Epidermal melanocyte (primary cell): ENCODE measurements around the gene NUDT22.
"Not testable (repeated sequence)": the region's sequence is repeated elsewhere in the genome, so short reads cannot be mapped to it uniquely, and the experiment has no call there.

Source experiments
- DNase-seq: peaks from one replicate; pipeline ENCODE4 v3.0.0; 2011; ENCODE audit warnings: low spot score; ENCODE audit not compliant: insufficient read length

NUDT22 gene

DNA sequence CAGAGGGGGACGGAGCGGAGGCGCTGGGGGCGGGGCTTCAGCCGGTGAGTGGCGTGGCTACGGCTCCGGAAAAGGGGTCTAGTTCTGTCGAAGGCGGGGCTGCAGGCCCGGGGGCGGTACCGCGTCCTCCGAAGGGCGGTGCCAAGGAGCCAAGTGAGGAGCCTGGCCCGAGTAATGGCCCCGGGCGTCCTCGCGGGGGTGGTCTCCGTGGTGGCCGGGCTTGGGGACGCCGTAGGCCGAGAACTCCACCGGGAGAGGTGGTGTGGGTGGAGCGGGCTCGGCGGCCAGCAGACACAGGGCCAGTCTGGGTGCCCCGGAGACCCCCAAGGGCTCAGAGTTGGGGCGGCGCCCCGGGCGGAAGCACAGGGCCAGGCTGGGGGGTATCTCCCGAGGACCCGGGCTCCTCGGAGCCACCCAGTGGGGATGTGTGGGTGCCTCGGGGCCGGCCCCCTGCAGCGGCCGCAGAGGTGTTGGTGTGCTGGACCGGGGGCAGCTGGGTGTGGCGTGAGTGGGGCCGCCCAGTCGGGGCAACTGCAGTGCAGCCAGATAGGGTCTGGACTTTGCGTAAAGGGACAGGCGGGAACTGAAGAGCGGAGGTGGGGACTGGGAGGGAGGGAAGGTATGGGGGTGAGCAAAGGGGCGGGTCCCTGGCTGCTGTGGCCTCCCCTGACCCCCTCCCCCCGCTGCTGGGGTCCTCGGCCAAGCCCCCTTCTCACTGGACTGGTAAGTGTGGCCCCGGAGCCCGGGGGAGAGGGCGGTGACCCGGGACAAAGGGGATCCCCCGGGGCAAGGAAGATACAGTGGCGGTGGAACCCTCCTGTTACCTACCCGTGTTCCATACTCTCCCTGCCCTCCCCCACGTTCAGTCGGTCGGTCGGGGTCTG, 15.7 kb downstream of the NUDT22 start:
- DNase-seq = no peak

DNA sequence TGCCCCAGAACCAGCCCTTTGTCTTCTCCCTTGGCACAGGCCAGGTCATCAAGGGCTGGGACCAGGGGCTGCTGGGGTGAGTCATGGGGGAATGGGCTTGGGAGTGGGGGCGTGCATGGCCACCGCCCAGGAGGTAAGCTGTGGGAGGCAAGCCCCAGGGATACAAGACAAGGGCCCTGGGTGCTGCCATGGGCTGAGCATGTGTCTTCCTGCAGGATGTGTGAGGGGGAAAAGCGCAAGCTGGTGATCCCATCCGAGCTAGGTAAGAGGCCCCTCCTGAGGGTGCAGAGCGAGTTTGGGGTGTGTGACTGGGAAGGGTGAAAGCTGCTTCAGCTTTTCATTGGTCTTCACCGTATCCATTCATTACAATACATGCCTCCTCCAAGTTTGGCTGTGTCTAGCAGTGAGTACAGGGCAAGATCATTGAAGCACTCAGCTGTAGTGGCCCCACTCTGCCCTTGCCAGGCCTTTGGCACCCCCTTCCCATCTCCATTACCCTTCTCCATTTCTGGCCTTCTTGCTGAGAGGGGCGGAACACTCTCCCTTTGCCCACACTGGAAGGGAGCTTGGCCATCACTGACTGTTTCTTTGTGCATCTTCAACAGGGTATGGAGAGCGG, 17.3 kb downstream of the NUDT22 start:
- DNase-seq = no peak

DNA sequence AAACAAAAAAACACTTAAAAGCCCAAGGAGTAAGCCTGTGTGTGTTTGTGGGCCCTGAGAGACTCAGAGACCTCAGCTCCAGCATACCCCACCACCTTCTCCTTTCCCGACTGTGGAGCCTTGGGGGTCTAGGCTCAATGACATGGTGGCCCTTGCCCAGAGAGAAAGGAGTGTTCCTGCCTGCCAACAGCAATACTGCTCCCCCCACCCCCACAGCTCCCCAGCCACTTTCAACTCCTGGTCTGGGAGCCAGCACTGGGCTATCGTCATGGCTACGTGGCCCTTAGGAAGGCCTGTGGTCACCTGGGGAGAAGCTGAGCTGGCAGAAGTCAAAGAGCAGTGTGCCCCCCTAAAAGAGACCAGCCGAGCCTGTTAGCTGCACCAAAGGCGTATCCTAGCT, 18.0 kb downstream of the NUDT22 start:
- DNase-seq = no peak

GRCh38 chr11:64244966-64245365, 18.9 kb downstream of the NUDT22 start:
- no peak for DNase-seq

GRCh38 chr11:64245401-64245796, 19.3 kb downstream of the NUDT22 start:
- DNase-seq = no peak

GRCh38 chr11:64245797-64246620, 19.9 kb downstream of the NUDT22 start:
- DNase-seq = no peak

DNA sequence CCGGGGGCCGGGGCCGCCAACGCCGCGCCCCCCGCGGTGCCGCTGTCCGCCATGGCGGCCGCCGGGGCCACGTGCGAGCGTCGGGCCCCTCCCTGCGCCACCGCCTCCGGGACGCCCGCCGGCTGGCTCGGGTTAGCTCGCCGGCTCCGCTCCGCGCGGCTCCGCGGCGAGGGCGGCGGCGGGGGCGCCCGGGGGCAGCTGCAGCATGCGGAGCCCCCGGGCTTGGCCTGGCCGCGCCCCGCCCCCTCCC, 20.5 kb downstream of the NUDT22 start:
- DNase-seq = not testable (repeated sequence)

DNA sequence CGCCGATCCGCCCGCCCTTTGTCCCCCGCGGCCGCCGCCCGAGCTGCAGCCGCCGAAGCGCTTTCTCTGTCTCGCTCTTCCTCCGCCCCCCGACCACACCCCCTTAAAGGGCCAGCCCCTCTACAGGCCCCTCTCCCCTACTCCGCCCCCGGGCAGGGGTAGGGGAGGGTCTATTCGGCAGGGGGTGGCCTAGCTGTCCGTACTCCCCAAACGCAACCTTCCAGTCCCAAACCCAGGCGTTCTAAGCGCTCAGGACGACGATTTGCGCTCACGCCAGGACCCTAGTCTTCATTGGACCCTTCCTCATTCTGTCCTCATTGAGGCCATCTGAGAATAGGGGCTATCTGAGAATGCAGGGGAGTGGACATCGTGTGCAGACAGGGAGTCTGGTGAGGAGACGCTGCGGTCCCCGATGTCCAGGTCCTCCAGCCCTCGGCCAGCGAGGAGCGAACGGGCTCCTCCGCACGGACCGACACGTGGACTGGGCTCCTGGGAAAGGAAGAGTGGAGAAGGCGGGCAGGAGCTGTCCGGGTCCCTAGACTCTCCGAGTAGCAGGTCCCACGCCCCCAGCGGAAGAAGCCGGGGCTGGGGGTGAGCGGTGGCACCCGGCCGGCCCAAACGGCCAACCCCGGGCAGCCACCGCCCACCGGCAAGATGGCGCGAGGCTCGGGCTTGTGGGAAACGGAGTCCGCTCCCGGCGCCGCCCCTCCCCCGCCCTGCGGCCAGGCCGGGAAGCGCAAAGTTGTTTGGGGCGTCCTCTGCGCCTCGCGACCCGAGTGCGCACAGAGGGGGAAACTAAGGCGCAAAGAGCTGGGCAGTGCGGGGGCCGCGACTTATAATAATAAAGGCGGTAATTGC, 21.0 kb downstream of the NUDT22 start, which contains the start of gene PPP1R14B:
Gene PPP1R14B, minus strand, starts transcription at position 73 of the 858 bp plus-strand sequence. CDS start 270 bp downstream, outside the sequence.
- peak; percentile 92 for DNase-seq

DNA sequence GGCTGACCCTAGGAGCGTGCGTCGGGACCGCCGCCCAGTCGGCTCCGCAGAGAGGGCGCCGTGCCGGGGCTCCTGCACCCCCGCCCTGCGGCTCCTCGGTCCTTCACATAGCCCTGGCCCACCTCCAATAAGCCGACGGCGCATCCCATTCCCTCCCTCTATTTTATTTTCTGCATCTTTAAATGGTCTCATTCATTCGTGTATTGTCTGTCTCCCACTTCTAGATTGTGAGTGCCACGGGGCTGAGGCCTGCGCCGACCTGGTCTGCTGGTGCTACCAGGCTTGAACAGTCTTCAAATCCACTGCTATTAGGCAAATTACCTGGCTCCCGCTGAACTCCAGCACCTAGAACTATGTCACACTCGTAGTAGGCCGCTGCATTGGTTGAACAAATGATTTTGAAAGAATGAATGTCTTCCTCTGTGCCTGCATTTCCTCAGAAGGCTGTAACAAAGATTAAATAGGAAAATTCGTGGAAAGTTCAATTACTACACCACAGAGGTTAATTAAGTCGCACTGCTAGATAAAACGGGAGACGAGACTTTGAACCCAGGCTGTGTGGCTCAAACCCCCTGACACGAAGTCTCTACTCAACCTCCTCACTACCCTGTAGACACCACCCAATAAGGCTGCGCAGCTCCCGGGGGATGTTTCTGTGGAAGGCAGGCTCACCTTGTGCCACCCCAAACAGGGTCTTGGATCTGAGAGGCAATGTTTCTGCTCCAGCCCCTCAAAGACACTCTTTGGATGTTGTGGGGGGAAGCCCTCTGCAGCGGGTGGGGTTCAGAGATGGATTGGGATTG, 21.9 kb downstream of the NUDT22 start:
- DNase-seq = peak; percentile 55

DNA sequence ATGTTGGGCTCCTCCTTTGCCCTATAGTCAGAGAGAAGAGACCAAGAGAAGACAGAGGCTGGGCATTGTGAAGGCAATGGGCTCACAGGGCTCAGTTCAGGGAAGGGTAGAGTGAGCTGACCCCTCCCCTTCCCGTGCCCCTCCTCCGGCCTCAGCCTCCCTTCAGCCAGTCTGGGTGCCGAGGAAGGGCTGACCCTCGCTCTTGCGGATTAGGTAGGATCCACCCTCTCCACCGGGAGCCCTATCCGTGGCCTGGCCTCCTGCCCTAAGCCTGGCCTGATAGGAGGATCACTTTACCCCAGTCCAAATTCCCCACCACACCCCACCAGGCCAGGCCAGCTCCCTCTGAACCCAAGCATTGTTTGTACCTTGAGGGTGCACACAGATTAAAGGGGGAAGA, 22.5 kb downstream of the NUDT22 start:
- DNase-seq = no peak

DNA sequence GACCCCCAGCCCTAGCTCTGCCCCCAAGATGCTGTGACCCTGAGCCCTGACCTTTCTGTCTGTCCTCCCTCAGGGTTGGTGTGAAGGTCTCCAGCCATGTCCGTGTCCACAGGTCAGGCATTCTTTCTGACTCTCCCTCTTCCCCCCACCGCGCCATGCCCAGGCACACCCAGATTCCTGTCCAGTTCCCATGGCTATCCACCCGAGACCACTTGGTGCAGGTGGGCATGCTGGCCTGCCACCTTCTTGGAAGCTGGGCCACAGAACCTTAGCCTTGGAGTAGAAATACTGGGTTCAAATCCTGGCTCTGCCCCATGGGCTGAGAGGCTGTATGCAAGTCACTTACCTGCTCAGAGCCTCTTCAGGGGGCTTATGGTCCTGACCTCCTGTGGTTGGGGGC, 23.0 kb downstream of the NUDT22 start:
- DNase-seq = no peak

- DNase-seq = no peak
Observed at GRCh38 chr11:64249563-64250414, 23.7 kb downstream of the NUDT22 start.

- no peak for DNase-seq
Observed at GRCh38 chr11:64250415-64251015, 24.4 kb downstream of the NUDT22 start.

- DNase-seq = peak; percentile 82
Observed at GRCh38 chr11:64251016-64251752, 25.1 kb downstream of the NUDT22 start, which contains the start of gene PLCB3. Gene PLCB3, plus strand, starts transcription at chr11:64251530. Its CDS starts 120 bp downstream, at chr11:64251650.

DNA sequence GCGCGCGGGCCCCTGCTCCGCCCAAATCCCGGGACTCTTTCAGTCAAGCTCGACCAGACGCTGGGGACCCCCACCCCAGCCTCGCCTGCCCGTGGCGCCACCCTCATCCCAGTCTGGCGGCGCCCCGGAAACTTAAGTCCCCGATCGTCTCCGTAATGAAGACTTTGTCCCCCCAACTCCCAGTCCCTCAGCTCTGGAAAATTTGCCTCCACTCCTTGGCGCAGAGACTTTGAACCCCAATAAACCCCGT, 25.6 kb downstream of the NUDT22 start:
- DNase-seq = no peak

- peak; percentile 76 for DNase-seq
Observed at GRCh38 chr11:64252003-64252872, 26.2 kb downstream of the NUDT22 start.

- no peak for DNase-seq
Observed at GRCh38 chr11:64253043-64253442, 27.0 kb downstream of the NUDT22 start.

GRCh38 chr11:64253481-64253880, 27.4 kb downstream of the NUDT22 start:
- DNase-seq = no peak
